GM21367 (cell line): ENCODE results near the gene AGXT.

Source experiments
- ATAC-seq: cut with Tn5 transposase; IDR thresholded peaks from one replicate; pipeline ENCODE4 v1.9.1; 2021; ENCODE audit not compliant: unreplicated experiment

Gene AGXT

DNA sequence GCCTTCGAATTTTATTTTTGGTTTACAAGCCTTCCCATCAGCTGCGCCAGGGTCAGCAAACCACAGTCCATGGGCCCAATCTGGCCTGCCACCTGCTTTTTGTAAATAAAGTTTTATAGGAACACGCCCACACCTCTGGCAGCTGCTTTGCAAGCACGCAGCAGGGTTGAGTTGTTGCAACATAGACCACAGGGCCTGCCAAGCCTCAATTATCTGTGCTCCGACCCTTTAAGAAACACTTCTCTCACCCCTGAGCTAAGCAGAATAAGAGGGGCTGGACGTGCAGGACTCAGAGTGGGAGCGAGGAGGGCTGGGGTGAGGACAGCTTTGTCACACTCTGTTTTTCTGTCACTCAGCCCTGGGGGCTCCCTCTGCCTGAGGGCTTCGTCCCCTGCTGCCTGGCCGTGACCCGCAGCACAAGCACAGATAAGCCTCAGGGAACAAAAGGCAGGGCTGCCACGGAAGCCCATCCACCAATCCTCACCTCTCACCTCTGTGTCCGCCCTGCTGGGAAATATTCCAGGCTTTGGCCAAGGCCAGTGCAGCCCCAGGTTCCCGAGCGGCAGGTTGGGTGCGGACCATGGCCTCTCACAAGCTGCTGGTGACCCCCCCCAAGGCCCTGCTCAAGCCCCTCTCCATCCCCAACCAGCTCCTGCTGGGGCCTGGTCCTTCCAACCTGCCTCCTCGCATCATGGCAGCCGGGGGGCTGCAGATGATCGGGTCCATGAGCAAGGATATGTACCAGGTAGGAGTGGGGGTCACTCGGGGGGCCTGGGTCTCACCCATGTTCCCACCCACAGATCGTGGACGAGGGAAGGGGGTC lies at the start of gene AGXT:
AGXT (plus strand) TSS at position 539 of the 823 bp plus-strand sequence; CDS start at position 581, 42 bp downstream.
- no peak for ATAC-seq

DNA sequence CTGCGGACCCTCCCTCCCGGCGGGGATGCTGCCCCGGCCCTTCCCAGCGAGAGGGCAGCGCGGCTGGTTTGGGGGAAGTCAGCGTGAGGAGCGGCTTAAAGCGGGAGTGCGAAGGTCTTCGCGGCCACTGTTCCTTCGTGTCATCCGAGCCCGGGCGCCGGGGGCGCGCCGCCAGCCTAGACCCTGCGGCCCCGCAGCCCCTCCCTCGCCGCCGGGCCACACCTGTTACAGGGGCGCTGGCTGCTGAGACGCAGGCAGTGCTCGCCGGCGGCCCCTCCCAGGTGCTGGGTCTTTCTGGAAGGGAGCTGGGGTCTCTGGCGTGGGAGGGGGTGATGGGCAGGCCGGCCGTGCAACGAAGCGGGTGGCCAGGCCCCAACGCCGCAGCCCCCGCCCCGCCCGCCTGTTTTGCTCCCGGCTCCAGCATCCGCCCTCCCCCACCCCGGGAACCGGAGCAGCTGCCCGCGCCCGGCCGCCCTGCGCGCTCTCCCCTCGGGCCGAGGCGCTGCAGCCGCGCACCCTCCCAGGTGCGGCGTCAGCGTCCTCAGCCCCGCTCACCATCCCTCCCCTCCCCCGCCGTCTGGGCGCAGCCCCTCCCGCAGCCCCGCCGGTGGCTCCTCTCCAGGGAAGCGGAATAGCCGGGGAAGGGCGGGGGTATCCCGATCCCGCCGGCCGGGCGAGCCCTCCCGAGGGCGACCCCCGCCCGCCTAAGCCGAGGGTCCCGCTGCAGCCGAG lies 49.3 kb upstream of the AGXT start:
- ATAC-seq, result no peak

DNA sequence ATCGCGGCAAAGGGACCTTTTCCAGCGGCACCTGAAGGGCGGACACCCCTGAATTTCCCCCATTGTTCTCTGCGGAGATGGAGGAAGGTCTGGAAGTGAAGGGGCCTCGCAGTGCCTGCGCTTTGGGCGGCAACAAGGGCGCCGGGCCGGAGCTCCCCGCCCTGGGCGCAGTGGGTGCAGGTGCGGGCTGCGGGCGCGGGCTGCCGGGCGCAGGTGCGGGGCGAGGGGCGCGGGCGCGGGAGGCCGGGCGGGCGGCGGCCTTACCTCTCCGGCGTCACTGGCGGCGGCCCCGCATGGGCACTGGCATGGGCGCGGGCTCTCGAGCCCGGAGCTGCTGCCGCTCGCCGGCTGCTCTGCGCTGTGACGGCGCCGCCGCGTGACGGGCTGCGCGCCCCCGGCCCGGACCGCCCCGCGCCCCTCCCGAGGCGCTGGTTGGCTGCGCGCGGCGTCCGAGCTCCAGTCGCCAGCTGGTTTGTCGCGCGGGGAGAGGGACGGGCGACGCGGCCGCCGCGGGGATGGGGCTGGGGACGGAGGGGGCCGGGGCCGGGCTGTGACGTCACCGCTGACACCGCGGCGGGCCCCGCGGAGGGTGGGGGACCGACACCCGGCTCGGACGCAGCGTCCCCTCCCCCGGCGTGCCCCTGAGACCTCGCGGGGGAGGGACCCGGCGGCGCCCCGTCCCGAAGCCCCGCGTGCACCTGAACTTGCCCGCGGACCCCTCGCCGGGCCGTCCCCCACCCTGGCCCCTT lies 48.6 kb upstream of the AGXT start, which contains the start of gene KIF1A:
KIF1A (minus strand) TSS at position 362 of the 749 bp plus-strand sequence. CDS start 22,467 bp downstream, outside the sequence.
- ATAC-seq, result no peak

GRCh38 chr2:240820607-240821428 lies 47.8 kb upstream of the AGXT start:
- ATAC-seq, result no peak

GRCh38 chr2:240821429-240821778 lies 47.2 kb upstream of the AGXT start:
- ATAC-seq, result no peak

DNA sequence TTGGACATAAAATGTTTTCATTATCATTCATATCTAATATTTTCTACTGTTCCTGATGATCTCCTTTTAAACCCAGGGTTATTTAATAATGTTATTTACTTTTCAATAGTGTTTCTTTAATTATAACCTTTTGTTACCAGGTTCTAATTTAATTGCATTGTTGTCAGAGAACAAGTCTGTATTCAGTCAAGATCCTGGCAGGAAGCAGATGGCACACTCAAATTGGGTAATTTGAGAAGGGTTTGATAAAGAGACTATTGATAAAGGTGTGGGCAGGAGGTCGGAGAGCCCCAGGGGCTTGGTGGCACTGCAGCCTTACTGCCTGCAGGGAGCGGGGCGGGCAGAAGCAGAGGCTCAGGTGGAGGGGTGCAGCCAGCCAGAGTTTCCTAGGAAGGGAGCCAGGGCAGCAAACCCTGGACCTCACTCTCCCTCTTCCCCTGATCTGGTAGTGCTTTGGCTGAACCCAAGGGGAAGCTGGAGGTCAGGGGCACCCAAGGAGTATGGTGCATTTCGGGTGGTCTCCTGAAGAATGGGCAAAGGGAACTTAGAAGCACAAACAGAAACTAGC lies 46.3 kb upstream of the AGXT start:
- no peak for ATAC-seq

DNA sequence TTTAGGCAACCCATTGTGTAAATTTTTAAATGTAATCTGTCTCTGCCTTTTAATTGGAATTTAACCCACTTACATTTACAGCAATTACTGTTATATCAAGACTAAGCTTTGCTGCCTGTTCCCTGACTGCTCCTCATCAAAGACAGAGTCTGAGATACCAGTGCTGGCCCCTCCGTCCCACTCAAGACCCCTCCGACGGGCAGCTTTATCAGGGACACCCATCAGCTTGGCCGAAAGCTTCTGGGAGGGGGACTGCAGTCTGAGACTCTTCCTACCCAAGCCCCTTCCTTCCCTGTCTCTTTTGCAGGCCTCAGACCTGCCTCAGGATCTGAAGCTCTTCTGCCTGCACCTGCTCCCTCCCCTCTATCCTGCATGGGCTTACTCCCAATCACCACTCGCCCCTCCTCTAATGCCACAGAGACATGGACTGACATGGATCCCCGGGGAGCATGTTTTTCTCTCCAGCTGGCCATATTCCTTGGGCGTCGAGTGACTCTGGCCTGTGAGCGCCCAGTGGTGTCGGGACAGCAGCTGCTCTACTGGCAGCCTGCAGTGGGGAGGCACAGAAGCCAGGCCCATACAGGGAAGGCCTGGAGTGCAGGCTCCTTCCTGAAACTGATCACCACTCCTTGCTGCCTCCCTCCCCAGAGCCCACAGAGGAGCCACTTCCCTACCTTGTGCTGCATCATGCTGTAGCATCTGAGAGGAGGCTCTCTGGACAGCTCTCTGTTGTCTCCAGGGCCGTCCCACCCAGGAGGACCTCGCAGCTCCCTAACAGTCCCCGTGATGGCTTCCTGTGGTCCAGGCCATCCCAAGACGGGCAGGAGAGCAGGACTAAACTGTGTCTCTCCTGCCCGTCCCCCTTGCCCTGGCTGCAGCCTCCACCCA lies 44.9 kb upstream of the AGXT start:
- no peak for ATAC-seq

GRCh38 chr2:240825476-240825875 lies 43.1 kb upstream of the AGXT start:
- ATAC-seq, result no peak

DNA sequence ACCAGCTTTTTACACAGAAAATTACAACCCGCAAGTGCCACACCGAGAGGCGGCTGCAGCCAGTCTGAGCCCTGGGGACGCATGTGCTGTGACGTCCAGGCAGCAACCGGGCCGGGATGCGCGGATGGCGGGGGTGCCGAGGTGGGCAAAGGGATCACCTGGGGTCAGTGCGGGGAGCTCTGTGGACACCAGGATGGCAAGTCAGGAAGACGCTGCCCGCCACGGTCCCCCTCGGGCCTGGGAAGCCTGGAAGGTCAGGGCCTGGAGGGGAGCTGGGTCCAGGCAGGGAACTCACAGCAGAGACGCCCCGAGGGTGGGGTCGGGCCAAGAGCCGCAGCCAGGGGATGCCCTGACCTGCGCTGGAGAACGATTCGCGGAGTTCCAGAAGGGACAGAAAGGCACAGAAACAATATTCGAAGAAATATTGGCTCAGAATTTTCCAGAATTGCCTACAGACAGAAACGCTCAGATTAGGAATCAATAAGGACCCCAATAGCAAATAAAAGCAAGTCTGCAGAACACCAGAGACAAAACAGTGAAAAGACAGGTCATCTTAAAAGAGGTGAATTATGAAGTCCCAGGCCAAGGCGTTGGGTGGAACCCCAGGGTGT lies 36.9 kb upstream of the AGXT start:
- no peak for ATAC-seq

- ATAC-seq, result peak; percentile 80
These were observed 36.4 kb upstream of the AGXT start for GRCh38 chr2:240832205-240832727.

DNA sequence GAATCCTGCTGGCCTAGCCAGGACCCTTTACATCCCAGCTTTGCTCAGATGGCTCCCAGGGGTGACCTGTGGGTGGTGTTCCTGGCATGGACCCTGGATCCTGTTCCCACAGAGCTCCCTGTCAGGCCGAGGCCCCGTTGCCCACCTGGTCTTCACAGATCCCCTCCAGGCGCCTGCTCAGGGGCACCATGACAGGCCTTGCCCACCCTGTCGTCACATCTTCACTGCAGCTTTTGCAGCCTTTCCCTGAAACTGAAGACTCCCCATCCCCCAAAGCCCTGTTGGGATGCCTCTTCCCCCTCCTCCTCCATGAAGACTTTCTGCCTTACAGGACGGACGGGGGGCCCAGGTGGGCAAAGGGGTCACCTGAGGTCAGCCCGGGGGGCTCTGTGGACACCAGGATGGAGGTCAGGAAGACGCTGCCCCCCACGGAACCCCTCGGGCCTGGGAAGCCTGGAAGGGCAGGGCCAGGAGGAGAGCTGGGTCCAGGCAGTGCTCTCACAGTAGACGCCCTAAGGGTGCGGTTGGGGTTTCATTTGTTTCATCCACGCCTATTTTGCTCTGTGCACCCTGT lies 35.6 kb upstream of the AGXT start:
- no peak for ATAC-seq

- no peak for ATAC-seq
These were observed 34.8 kb upstream of the AGXT start for GRCh38 chr2:240833724-240834285.

GRCh38 chr2:240834377-240834975 lies 34.1 kb upstream of the AGXT start:
- ATAC-seq, result no peak

GRCh38 chr2:240835528-240835927 lies 33.1 kb upstream of the AGXT start:
- ATAC-seq, result no peak

GRCh38 chr2:240836781-240837467 lies 31.7 kb upstream of the AGXT start:
- no peak for ATAC-seq

GRCh38 chr2:240837621-240838020 lies 31.0 kb upstream of the AGXT start:
- ATAC-seq, result no peak
